ENCODE results near the gene F10.

DNA sequence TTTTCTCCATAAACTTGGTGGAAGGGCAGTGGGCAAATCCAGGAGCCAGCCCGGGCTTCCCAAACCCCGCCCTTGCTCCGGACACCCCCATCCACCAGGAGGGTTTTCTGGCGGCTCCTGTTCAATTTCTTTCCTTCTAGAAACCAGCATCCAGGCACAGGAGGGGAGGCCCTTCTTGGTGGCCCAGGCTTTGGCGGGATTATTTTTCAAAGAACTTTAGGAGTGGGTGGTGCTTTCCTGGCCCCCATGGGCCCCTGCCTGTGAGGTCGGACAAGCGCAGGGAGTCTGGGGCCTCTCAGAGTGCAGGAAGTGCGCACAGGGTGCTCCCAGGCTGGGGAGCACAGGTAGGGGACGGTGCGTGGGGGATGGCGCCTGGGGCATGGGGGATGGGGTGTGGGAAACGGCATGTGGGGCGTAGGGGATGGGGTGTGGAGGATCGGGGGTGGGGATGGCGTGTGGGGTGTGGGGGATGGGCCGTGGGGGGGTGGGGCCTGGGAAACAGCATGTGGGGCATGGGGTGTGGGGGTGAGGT lies 16.6 kb upstream of the F10 start:
- TF ChIP-seq POLR2A (IDR thresholded peaks at IDR 0.05): no peak
- TF ChIP-seq, protein P1, sequence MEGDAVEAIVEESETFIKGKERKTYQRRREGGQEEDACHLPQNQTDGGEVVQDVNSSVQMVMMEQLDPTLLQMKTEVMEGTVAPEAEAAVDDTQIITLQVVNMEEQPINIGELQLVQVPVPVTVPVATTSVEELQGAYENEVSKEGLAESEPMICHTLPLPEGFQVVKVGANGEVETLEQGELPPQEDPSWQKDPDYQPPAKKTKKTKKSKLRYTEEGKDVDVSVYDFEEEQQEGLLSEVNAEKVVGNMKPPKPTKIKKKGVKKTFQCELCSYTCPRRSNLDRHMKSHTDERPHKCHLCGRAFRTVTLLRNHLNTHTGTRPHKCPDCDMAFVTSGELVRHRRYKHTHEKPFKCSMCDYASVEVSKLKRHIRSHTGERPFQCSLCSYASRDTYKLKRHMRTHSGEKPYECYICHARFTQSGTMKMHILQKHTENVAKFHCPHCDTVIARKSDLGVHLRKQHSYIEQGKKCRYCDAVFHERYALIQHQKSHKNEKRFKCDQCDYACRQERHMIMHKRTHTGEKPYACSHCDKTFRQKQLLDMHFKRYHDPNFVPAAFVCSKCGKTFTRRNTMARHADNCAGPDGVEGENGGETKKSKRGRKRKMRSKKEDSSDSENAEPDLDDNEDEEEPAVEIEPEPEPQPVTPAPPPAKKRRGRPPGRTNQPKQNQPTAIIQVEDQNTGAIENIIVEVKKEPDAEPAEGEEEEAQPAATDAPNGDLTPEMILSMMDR (IDR thresholded peaks at IDR 0.05): no peak

Data from heart left ventricle (tissue), 13 donors.